H9 (cell line): ENCODE measurements around the gene COX6B2. TPM values are rescaled to one million over a fixed set of nuclear protein-coding genes. Genes with fewer than 3 reads are reported as not detected.
A peak's percentile ranks its signal among the peaks of the same experiment; 100 is the strongest.

ENCODE experiments used
- DNase-seq: peaks from one replicate; pipeline ENCODE4 v3.0.0-alpha.2; 2017
- H2AFZ ChIP-seq: one replicate; pipeline ENCODE4 v1.6.1; 2013; ENCODE audit warnings: mild to moderate bottlenecking, low read length, control low read depth, moderate library complexity
- H2AK5ac ChIP-seq: 2 replicates; pipeline ENCODE4 v1.6.1; 2013; ENCODE audit warnings: low read length, control low read depth, mixed read lengths; ENCODE audit not compliant: insufficient read length
- H2BK120ac ChIP-seq: one replicate; pipeline ENCODE4 v1.6.1; 2013; ENCODE audit warnings: low read depth, mild to moderate bottlenecking, low read length, control low read depth, inconsistent platforms; ENCODE audit not compliant: poor library complexity, severe bottlenecking
- H2BK12ac ChIP-seq: 2 replicates; pipeline ENCODE4 v1.6.1; 2013; ENCODE audit warnings: low read length, control low read depth, mixed read lengths, low read depth; ENCODE audit not compliant: insufficient read length
- H2BK15ac ChIP-seq: 2 replicates; pipeline ENCODE4 v1.6.1; 2013; ENCODE audit warnings: low read depth, low read length, control low read depth
- H2BK20ac ChIP-seq: one replicate; pipeline ENCODE4 v1.6.1; 2013; ENCODE audit warnings: low read depth, mild to moderate bottlenecking, low read length, control low read depth, inconsistent platforms; ENCODE audit not compliant: poor library complexity, severe bottlenecking
- H2BK5ac ChIP-seq: 2 replicates; pipeline ENCODE4 v1.6.1; 2013; ENCODE audit warnings: low read length, control low read depth, mixed read lengths; ENCODE audit not compliant: insufficient read length
- H3K14ac ChIP-seq: 2 replicates; pipeline ENCODE4 v1.6.1; 2013; ENCODE audit warnings: low read length, control low read depth; ENCODE audit not compliant: insufficient read depth
- H3K18ac ChIP-seq: 2 replicates; pipeline ENCODE4 v1.6.1; 2013; ENCODE audit warnings: low read depth, mild to moderate bottlenecking, mixed read lengths, low read length, control low read depth; ENCODE audit not compliant: insufficient read length
- H3K23ac ChIP-seq: 2 replicates; pipeline ENCODE4 v1.6.1; 2013; ENCODE audit warnings: low read length, control low read depth, mixed read lengths, low read depth; ENCODE audit not compliant: insufficient read length
- H3K23me2 ChIP-seq: 2 replicates; pipeline ENCODE4 v1.6.1; 2013; ENCODE audit warnings: low read depth, mild to moderate bottlenecking, mixed read lengths, low read length, control low read depth; ENCODE audit not compliant: insufficient read length, poor library complexity, severe bottlenecking
- H3K27ac ChIP-seq: 2 replicates; pipeline ENCODE4 v1.5.1; 2013; ENCODE audit warnings: low read length, control low read depth, mixed read lengths, low read depth; ENCODE audit not compliant: insufficient read length
- H3K27me3 ChIP-seq: 2 replicates; pipeline ENCODE4 v1.6.1; 2013; ENCODE audit warnings: low read length, control low read depth, inconsistent platforms; ENCODE audit not compliant: insufficient read depth
- H3K4ac ChIP-seq: 2 replicates; pipeline ENCODE4 v1.6.1; 2013; ENCODE audit warnings: low read depth, mild to moderate bottlenecking, control low read depth, inconsistent platforms, low read length, moderate library complexity
- H3K4me1 ChIP-seq: 2 replicates; pipeline ENCODE4 v1.6.1; 2013; ENCODE audit warnings: low read length, control low read depth, inconsistent platforms; ENCODE audit not compliant: insufficient read depth
- H3K4me2 ChIP-seq: 2 replicates; pipeline ENCODE4 v1.6.1; 2013; ENCODE audit warnings: low read length, control low read depth, mixed read lengths; ENCODE audit not compliant: insufficient read length, insufficient read depth
- H3K56ac ChIP-seq: 2 replicates; pipeline ENCODE4 v1.6.1; 2013; ENCODE audit warnings: low read depth, mild to moderate bottlenecking, mixed read lengths, low read length, control low read depth; ENCODE audit not compliant: insufficient read length
- H3K79me1 ChIP-seq: 2 replicates; pipeline ENCODE4 v1.6.1; 2013; ENCODE audit warnings: low read depth, mild to moderate bottlenecking, moderate library complexity, low read length, control low read depth, inconsistent platforms; ENCODE audit not compliant: insufficient read depth, poor library complexity, severe bottlenecking
- H3K79me2 ChIP-seq: 2 replicates; pipeline ENCODE4 v1.6.1; 2013; ENCODE audit warnings: low read length, control low read depth, inconsistent platforms; ENCODE audit not compliant: insufficient read depth
- H3K9ac ChIP-seq: 2 replicates; pipeline ENCODE4 v1.6.1; 2013; ENCODE audit warnings: low read length, control low read depth, mixed read lengths; ENCODE audit not compliant: insufficient read length; ENCODE audit errors: extremely low read depth
- H3K9me3 ChIP-seq: one replicate; pipeline ENCODE4 v1.6.1; 2013; ENCODE audit warnings: low read depth, low read length, inconsistent platforms; ENCODE audit not compliant: control insufficient read depth
- H3T11ph ChIP-seq: one replicate; pipeline ENCODE4 v1.6.1; 2013; ENCODE audit warnings: mild to moderate bottlenecking, low read length, control low read depth, inconsistent platforms
- H4K20me1 ChIP-seq: one replicate; pipeline ENCODE4 v1.6.1; 2013; ENCODE audit not compliant: control insufficient read depth, insufficient read length, insufficient read depth
- H4K5ac ChIP-seq: 2 replicates; pipeline ENCODE4 v1.6.1; 2013; ENCODE audit warnings: low read depth, mild to moderate bottlenecking, mixed read lengths, low read length, control low read depth; ENCODE audit not compliant: insufficient read length
- H4K8ac ChIP-seq: replicated peaks from 2 replicates; pipeline ENCODE4 v1.6.1; 2013; ENCODE audit warnings: low read length, control low read depth, mixed read lengths, low read depth; ENCODE audit not compliant: insufficient read length
- H4K91ac ChIP-seq: 2 replicates; pipeline ENCODE4 v1.6.1; 2013; ENCODE audit warnings: low read depth, mild to moderate bottlenecking, moderate library complexity, mixed read lengths, low read length, control low read depth; ENCODE audit not compliant: insufficient read length
- H3K27ac Mint-ChIP-seq, 3 experiments: 2 replicates in 2 of 3; 3 replicates in 1 of 3; pipeline ENCODE4 v1.8.0; 2020 to 2021; ENCODE audit warnings: mixed read lengths in 3 of 3, mild to moderate bottlenecking in 1 of 3, moderate library complexity in 1 of 3
- H3K27me3 Mint-ChIP-seq: 2 replicates; pipeline ENCODE4 v1.8.0; 2021; ENCODE audit warnings: low read depth, mild to moderate bottlenecking, moderate library complexity, mixed read lengths
- H3K36me3 Mint-ChIP-seq, 3 experiments: 2 replicates in 2 of 3; 3 replicates in 1 of 3; pipeline ENCODE4 v1.8.0; 2020 to 2021; ENCODE audit warnings: low read depth in 3 of 3, mixed read lengths in 3 of 3; ENCODE audit not compliant: insufficient read depth in 1 of 3
- H3K4me1 Mint-ChIP-seq, 2 experiments: 2 replicates each; pipeline ENCODE4 v1.8.0; 2020; ENCODE audit warnings: mixed read lengths in 2 of 2
- H3K4me3 Mint-ChIP-seq, 2 experiments: 2 replicates in 1 of 2; 3 replicates in 1 of 2; pipeline ENCODE4 v1.8.0; 2020 to 2021; ENCODE audit warnings: mild to moderate bottlenecking in 2 of 2, mixed read lengths in 2 of 2, moderate library complexity in 1 of 2
- H3K9me3 Mint-ChIP-seq, 2 experiments: 2 replicates in 1 of 2; 3 replicates in 1 of 2; pipeline ENCODE4 v1.8.0; 2020; ENCODE audit warnings: mild to moderate bottlenecking in 2 of 2, mixed read lengths in 2 of 2, moderate library complexity in 1 of 2
- WGBS: extraction: QIAGEN DNeasy Blood & Tissue Kit; methylation state at CpG from one replicate; pipeline ENCODE4 v1.1.7; 2013; ENCODE audit warnings: missing lambda C conversion rate, low lambda C conversion rate, mixed read lengths; ENCODE audit not compliant: insufficient read length; ENCODE audit errors: extremely low coverage; 5-methylcytosine and 5-hydroxymethylcytosine counted together
- total RNA-seq: library from RNA; stranded (reverse); gene quantifications from 2 replicates; pipeline ENCODE4 v1.2.1, GENCODE V29; 2021
- TF ChIP-seq, protein P1 (sequence below): fragments of 200-600 bp; sonication (generic); conservative IDR thresholded peaks from 3 replicates; pipeline ENCODE4 v1.8.0; 2021; ENCODE audit warnings: antibody characterized with exemption, mild to moderate bottlenecking

Gene COX6B2
- total RNA-seq, 1 experiment from 2014 or later, result 4.0 TPM

DNA sequence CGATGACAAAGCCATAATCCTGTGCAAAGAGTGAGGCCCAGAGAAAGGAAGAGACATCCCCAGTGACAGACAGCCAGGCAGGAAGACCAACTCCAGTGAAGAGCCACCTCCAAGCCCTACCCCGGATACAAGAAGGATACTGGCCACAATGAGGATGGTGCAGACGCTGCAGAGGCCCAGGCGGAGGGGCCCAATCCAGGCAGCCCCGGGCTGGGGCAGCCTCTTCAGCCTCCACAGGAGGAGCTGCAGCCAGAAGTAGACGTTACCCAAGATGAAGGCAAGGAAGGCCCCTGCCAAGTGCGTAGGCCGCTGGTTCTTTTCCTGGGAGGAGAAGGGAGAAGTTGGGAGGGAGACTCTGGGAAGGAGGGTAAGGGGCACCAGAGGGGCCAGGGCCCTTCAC, 37.9 kb downstream of the COX6B2 start:
- no peaks in the 10 kb centered on the region for H3K4me1 ChIP-seq
- H3K18ac ChIP-seq, result no peak overlapping the region
- H4K8ac ChIP-seq, result no peak overlapping the region
- no peak overlapping the region for H2BK5ac ChIP-seq
- no peaks in the 10 kb centered on the region for H4K20me1 ChIP-seq
- TF ChIP-seq, protein P1, sequence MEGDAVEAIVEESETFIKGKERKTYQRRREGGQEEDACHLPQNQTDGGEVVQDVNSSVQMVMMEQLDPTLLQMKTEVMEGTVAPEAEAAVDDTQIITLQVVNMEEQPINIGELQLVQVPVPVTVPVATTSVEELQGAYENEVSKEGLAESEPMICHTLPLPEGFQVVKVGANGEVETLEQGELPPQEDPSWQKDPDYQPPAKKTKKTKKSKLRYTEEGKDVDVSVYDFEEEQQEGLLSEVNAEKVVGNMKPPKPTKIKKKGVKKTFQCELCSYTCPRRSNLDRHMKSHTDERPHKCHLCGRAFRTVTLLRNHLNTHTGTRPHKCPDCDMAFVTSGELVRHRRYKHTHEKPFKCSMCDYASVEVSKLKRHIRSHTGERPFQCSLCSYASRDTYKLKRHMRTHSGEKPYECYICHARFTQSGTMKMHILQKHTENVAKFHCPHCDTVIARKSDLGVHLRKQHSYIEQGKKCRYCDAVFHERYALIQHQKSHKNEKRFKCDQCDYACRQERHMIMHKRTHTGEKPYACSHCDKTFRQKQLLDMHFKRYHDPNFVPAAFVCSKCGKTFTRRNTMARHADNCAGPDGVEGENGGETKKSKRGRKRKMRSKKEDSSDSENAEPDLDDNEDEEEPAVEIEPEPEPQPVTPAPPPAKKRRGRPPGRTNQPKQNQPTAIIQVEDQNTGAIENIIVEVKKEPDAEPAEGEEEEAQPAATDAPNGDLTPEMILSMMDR, result no peak
- H2BK15ac ChIP-seq, result no peak overlapping the region
- no peaks in the 10 kb centered on the region for H3K79me2 ChIP-seq
- H3K4me2 ChIP-seq, result no peak overlapping the region
- no peak overlapping the region for H4K91ac ChIP-seq
- H4K5ac ChIP-seq, result no peak overlapping the region
- peaks cover 11% of the 10 kb centered on the region for H3K27me3 Mint-ChIP-seq
- no peaks in the 10 kb centered on the region for H3K23me2 ChIP-seq
- DNase-seq, result peak; percentile 37
- no peaks in the 10 kb centered on the region; the same call in 1 of the 2 replicates for H3K27me3 ChIP-seq
- no peak overlapping the region; the same call in 1 of the 2 replicates for H3K14ac ChIP-seq
- H3K27ac Mint-ChIP-seq, result no peak overlapping the region
- H2AK5ac ChIP-seq, result no peak overlapping the region
- no peaks in the 10 kb centered on the region for H3K9me3 ChIP-seq
- H2AFZ ChIP-seq, result no peak overlapping the region
- no peak overlapping the region for H3K56ac ChIP-seq
- no peak overlapping the region for H2BK20ac ChIP-seq
- no peak overlapping the region for H2BK12ac ChIP-seq
- no peak overlapping the region for H2BK120ac ChIP-seq
- H3K4ac ChIP-seq, result no peak overlapping the region
- peaks cover 11 to 28% of the 10 kb centered on the region in 2 experiments for H3K4me1 Mint-ChIP-seq
- H3T11ph ChIP-seq, result no peak overlapping the region
- H3K9me3 Mint-ChIP-seq, result no peaks in the 10 kb centered on the region; a peak in 1 of 5 replicates
- peak overlapping the region in 1 of 2 experiments; percentile 49; a peak in 1 of 5 replicates for H3K4me3 Mint-ChIP-seq
- no peak overlapping the region for H3K23ac ChIP-seq
- no peak overlapping the region for H3K9ac ChIP-seq
- no peak overlapping the region for H3K27ac ChIP-seq
- H3K79me1 ChIP-seq, result no peaks in the 10 kb centered on the region
- H3K36me3 Mint-ChIP-seq, result peaks cover 0 to under 1% (median 0%) of the 10 kb centered on the region in 3 experiments; a peak in 2 of 7 replicates
- WGBS, result no CpG with 5 or more reads among the region's 8 CpGs
